OCI-LY7 (cell line): Measurements from ENCODE around the gene CEND1. TPM values are rescaled to one million over a fixed set of nuclear protein-coding genes. Genes with fewer than 3 reads are reported as not detected.

Experiments
- BruUV-seq: library from RNA; stranded (reverse); fragments of 400-500 nt; replicated peaks from 2 replicates; lab custom pipeline; 2021; lab: Mats Ljungman, UMichigan
- CTCF ChIA-PET: fragments of 300-600 bp; sonication (Branson Sonifier 250); formaldehyde crosslinking; loops from one replicate; lab custom pipeline; 2022; ENCODE audit warnings: antibody characterized with exemption; ENCODE audit not compliant: unreplicated experiment; lab: Charles Lee
- POLR2A ChIA-PET: fragments of 300-600 bp; sonication (Branson Sonifier 250); formaldehyde crosslinking; loops from one replicate; lab custom pipeline; 2022; ENCODE audit warnings: antibody characterized with exemption; lab: Charles Lee
- DNase-seq: peaks from one replicate; pipeline ENCODE4 v3.0.0-alpha.2; 2015; ENCODE audit warnings: low spot score
- H2AFZ ChIP-seq: fragments of 200-600 bp; sonication (generic), shearing (Covaris generic); 2 replicates; pipeline ENCODE4 v1.6.1; 2014; ENCODE audit warnings: mild to moderate bottlenecking, antibody characterized with exemption, low read length, moderate library complexity
- H3K27ac ChIP-seq: fragments of 200-600 bp; sonication (generic); 2 replicates; pipeline ENCODE4 v1.5.1; 2014; ENCODE audit warnings: mixed run types, low read depth, mild to moderate bottlenecking, moderate library complexity, low read length, inconsistent platforms; ENCODE audit not compliant: poor library complexity, severe bottlenecking
- H3K36me3 ChIP-seq: fragments of 200-600 bp; sonication (generic); 2 replicates; pipeline ENCODE4 v1.6.1; 2014; ENCODE audit warnings: mild to moderate bottlenecking, antibody characterized with exemption, low read length, moderate library complexity, mixed read lengths; ENCODE audit not compliant: insufficient read depth
- H3K4me1 ChIP-seq: fragments of 200-600 bp; sonication (generic); 2 replicates; pipeline ENCODE4 v1.5.1; 2014; ENCODE audit warnings: mild to moderate bottlenecking, low read length; ENCODE audit not compliant: insufficient read depth, poor library complexity, severe bottlenecking
- H3K4me2 ChIP-seq: fragments of 200-600 bp; sonication (generic); 2 replicates; pipeline ENCODE4 v1.6.1; 2014; ENCODE audit warnings: mild to moderate bottlenecking, low read length
- H3K4me3 ChIP-seq: fragments of 200-600 bp; sonication (generic); 2 replicates; pipeline ENCODE4 v1.5.1; 2014; ENCODE audit warnings: mild to moderate bottlenecking, low read depth, low read length; ENCODE audit not compliant: poor library complexity, severe bottlenecking
- H3K79me2 ChIP-seq: fragments of 200-600 bp; sonication (generic); 2 replicates; pipeline ENCODE4 v1.6.1; 2016; ENCODE audit warnings: low read depth, mild to moderate bottlenecking, low read length, moderate library complexity, mixed read lengths; ENCODE audit not compliant: insufficient read depth
- H3K9me2 ChIP-seq: fragments of 200-600 bp; sonication (generic); 2 replicates; pipeline ENCODE4 v1.6.1; 2016; ENCODE audit warnings: mild to moderate bottlenecking, low read length, mixed read lengths; ENCODE audit not compliant: insufficient read depth
- H3K9me3 ChIP-seq: fragments of 200-600 bp; sonication (generic); 2 replicates; pipeline ENCODE4 v1.6.1; 2014; ENCODE audit warnings: mild to moderate bottlenecking, mixed run types, low read length, mixed read lengths
- H4K20me1 ChIP-seq: fragments of 200-600 bp; sonication (generic); 2 replicates; pipeline ENCODE4 v1.6.1; 2014; ENCODE audit warnings: mild to moderate bottlenecking, antibody characterized with exemption, low read length, moderate library complexity, mixed read lengths; ENCODE audit not compliant: insufficient read depth
- EZH2phosphoT487 ChIP-seq: fragments of 200-600 bp; sonication (generic); IDR thresholded peaks from 2 replicates; pipeline ENCODE4 v1.6.1; 2018; ENCODE audit warnings: low read depth, borderline replicate concordance, mild to moderate bottlenecking, mixed run types, antibody characterized with exemption, low read length, moderate library complexity, mixed read lengths
- intact Hi-C: fragments of 100-400 bp; cut with micrococcal nuclease; formaldehyde crosslinking; loops from one replicate; pipeline ENCODE4 v1.10.0; 2022; ENCODE audit not compliant: unreplicated experiment
- total RNA-seq, 2 experiments: library from RNA; depleted of rRNA in 1 of 2; stranded (reverse); fragments of >200 nt in 1 of 2; shearing (Covaris generic) in 1 of 2; gene quantifications; 2 replicates each; pipeline ENCODE4 v1.2.3, GENCODE V29; 2014 to 2022
- TF ChIP-seq, protein P1 (sequence below): fragments of 200-600 bp; sonication (generic); conservative IDR thresholded peaks from 2 replicates; pipeline ENCODE4 v1.5.1; 2014; ENCODE audit warnings: mild to moderate bottlenecking, antibody characterized with exemption, low read length, moderate library complexity, mixed read lengths

Gene CEND1
- total RNA-seq, 2 experiments from 2014 or later = 17.5 to 32.5 TPM

DNA sequence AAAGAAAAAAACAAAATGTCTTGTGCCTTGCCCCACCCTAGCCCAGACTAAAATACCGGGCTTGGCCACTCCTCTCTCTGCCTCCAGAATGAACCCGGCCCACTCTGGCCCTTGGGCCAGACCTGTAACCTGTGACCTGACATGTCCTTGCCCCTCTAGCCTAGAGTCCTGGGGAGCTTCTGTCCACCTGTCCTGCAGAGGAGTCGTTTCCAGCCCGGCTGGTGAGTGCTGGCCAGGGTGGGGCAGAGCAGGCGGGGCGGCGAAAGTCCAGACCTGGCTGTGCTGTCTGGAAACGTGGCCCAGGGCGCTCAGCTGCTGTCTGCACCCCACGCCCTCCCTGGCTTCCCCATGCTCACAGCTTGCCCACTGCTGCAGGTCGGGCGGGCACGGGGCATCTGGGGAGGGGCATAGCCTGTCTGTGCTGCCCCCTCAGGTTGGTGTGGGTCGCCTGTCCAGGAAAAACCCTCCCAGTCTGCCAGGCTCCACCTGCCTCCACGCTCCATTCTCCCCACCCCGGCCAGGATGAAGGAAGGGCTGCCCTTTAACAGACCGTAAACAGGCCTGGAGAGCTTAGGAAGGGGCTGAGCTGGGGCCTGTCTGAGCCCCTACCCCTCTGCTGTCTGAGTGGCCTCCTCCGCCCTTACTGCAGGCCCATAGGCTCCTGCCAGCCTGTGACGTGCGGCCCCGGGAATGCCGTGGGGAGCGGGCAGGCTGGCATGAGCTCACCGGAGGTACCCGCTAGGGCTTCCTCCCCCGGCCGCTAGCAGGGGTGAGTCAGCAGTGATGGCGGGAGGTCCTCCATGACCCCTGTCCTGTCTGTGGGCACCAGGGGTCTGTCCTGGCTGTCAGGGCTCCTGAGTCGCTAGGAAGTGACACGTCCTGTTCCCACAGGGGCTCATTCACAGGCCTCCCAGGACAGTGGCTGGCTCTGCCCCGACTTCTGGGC, 44.8 kb upstream of the CEND1 start:
- Histone ChIP-seq H3K4me1 (peaks cover 12% of the 10 kb centered on the region), H3K4me2 (no peak overlapping the region), H4K20me1 (0 out of 2 replicates have a peak, but pooled peaks cover 3% of the 10 kb centered on the region), H3K79me2 (no peaks in the 10 kb centered on the region), H3K36me3 (peaks cover 21% of the 10 kb centered on the region), H3K4me3 (no peak overlapping the region), H3K9me2 (no peaks in the 10 kb centered on the region), H2AFZ (no peak overlapping the region), H3K9me3 (no peaks in the 10 kb centered on the region), H3K27ac (no peak overlapping the region)
- no TSS peak for BruUV-seq
- intact Hi-C loops = no loop called here
- TF ChIP-seq EZH2phosphoT487 = no peak
- TF ChIP-seq, protein P1, sequence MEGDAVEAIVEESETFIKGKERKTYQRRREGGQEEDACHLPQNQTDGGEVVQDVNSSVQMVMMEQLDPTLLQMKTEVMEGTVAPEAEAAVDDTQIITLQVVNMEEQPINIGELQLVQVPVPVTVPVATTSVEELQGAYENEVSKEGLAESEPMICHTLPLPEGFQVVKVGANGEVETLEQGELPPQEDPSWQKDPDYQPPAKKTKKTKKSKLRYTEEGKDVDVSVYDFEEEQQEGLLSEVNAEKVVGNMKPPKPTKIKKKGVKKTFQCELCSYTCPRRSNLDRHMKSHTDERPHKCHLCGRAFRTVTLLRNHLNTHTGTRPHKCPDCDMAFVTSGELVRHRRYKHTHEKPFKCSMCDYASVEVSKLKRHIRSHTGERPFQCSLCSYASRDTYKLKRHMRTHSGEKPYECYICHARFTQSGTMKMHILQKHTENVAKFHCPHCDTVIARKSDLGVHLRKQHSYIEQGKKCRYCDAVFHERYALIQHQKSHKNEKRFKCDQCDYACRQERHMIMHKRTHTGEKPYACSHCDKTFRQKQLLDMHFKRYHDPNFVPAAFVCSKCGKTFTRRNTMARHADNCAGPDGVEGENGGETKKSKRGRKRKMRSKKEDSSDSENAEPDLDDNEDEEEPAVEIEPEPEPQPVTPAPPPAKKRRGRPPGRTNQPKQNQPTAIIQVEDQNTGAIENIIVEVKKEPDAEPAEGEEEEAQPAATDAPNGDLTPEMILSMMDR = no peak
- ChIA-PET POLR2A (no interaction called here), CTCF (no interaction called here)
- DNase-seq = no peak

DNA sequence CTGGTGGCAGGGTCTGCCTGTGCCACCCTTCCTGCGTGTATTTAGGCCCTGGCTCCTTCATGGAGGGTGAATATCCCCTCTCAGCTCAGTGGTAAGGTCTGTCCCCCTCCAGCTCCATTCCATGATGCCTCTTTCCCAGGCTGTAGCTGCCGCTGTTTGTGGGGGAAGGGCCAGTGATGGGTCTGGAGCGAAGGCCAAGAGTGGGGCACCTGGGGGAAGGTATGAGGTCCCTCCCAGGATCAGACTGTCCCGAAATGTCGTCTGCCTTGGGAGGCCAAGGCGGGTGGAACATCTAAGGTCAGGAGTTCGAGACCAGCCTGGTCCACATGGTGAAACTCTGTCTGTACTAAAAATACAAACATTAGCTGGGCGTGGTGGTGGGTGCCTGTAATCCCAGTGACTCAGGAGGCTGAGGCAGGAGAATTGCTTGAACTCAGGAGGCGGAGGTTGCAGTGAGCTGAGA, 44.0 kb upstream of the CEND1 start:
- Histone ChIP-seq H3K4me3 (no peak overlapping the region), H3K9me3 (no peaks in the 10 kb centered on the region), H2AFZ (no peak overlapping the region), H3K79me2 (no peaks in the 10 kb centered on the region), H3K4me1 (peaks cover 19% of the 10 kb centered on the region), H3K27ac (no peak overlapping the region), H3K36me3 (peaks cover 14% of the 10 kb centered on the region; the same call in 1 of the 2 replicates), H4K20me1 (0 out of 2 replicates have a peak, but pooled peaks cover 3% of the 10 kb centered on the region), H3K9me2 (no peaks in the 10 kb centered on the region), H3K4me2 (no peak overlapping the region)
- intact Hi-C loops = no loop called here
- DNase-seq = no peak
- TF ChIP-seq, protein P1 = no peak
- TF ChIP-seq EZH2phosphoT487 = no peak
- CTCF ChIA-PET = no interaction called here
- POLR2A ChIA-PET = no interaction called here
- BruUV-seq = no TSS peak
